ENCODE data around the gene ARHGEF10L. TPM values are rescaled to one million over a fixed set of nuclear protein-coding genes. Genes with fewer than 3 reads are reported as not detected.

Gene ARHGEF10L
- total RNA-seq, 3 donors from 2014 or later (not counting 1 experiment from before 2014, with no cell fraction given): 0.70 to 1.7 (median 0.94) TPM

- Histone ChIP-seq H3K27ac (ENCODE audit: low read length) (no peak overlapping the region), H3K36me3 (ENCODE audit: control insufficient read depth, insufficient read depth, low read length) (no peaks in the 10 kb centered on the region), H3K27me3 (ENCODE audit: control insufficient read depth, insufficient read depth, low read length) (no peaks in the 10 kb centered on the region), H3K9me3 (ENCODE audit: control insufficient read depth, insufficient read depth, low read length) (no peaks in the 10 kb centered on the region), H3K4me1 (ENCODE audit: control insufficient read depth, insufficient read depth, low read length) (no peaks in the 10 kb centered on the region), H3K4me3 (ENCODE audit: low read length) (no peak overlapping the region)
- no peak for ATAC-seq
- no peak for TF ChIP-seq CTCF (IDR thresholded peaks at IDR 0.05)
- intact Hi-C loops (cut with micrococcal nuclease): no loop called here
- Mint-ChIP-seq H3K9me3 (no peaks in the 10 kb centered on the region), H3K4me3 (no peak overlapping the region), H3K27me3 (ENCODE audit: low read depth in 2 of 2) (no peaks in the 10 kb centered on the region), H3K27ac (no peak overlapping the region), H3K36me3 (no peaks in the 10 kb centered on the region), H3K4me1 (no peaks in the 10 kb centered on the region)
- WGBS (ENCODE audit: insufficient coverage): 52% methylated on average over 10 of the region's 11 CpGs
- no peak for DNase-seq
Measured at GRCh38 chr1:17582124-17582774, 42.8 kb downstream of the ARHGEF10L start.

GRCh38 chr1:17584539-17584938 lies 45.0 kb downstream of the ARHGEF10L start:
- intact Hi-C loops (cut with micrococcal nuclease): no loop called here
- WGBS (ENCODE audit: insufficient coverage): 90% methylated on average over 7 of the region's 10 CpGs
- Mint-ChIP-seq H3K4me3 (no peak overlapping the region), H3K27me3 (ENCODE audit: low read depth in 2 of 2) (no peaks in the 10 kb centered on the region), H3K27ac (no peak overlapping the region), H3K36me3 (no peaks in the 10 kb centered on the region), H3K9me3 (no peaks in the 10 kb centered on the region), H3K4me1 (no peaks in the 10 kb centered on the region)
- H3K27ac ChIP-seq (ENCODE audit: low read length): no peak overlapping the region
- H3K4me3 ChIP-seq (ENCODE audit: low read length): no peak overlapping the region
- no peaks in the 10 kb centered on the region for H3K4me1 ChIP-seq (ENCODE audit: control insufficient read depth, insufficient read depth, low read length)
- no peaks in the 10 kb centered on the region for H3K36me3 ChIP-seq (ENCODE audit: control insufficient read depth, insufficient read depth, low read length)
- no peaks in the 10 kb centered on the region for H3K9me3 ChIP-seq (ENCODE audit: control insufficient read depth, insufficient read depth, low read length)
- DNase-seq (no peak), ATAC-seq (no peak)
- H3K27me3 ChIP-seq (ENCODE audit: control insufficient read depth, insufficient read depth, low read length): no peaks in the 10 kb centered on the region
- TF ChIP-seq CTCF (IDR thresholded peaks at IDR 0.05): no peak

GRCh38 chr1:17585266-17585987 lies 45.9 kb downstream of the ARHGEF10L start:
- DNase-seq (no peak), ATAC-seq (no peak)
- no peaks in the 10 kb centered on the region for H3K4me1 Mint-ChIP-seq
- no peaks in the 10 kb centered on the region for H3K36me3 Mint-ChIP-seq
- Histone ChIP-seq H3K27ac (ENCODE audit: low read length) (no peak overlapping the region), H3K9me3 (ENCODE audit: control insufficient read depth, insufficient read depth, low read length) (no peaks in the 10 kb centered on the region), H3K4me1 (ENCODE audit: control insufficient read depth, insufficient read depth, low read length) (no peaks in the 10 kb centered on the region), H3K36me3 (ENCODE audit: control insufficient read depth, insufficient read depth, low read length) (no peaks in the 10 kb centered on the region), H3K27me3 (ENCODE audit: control insufficient read depth, insufficient read depth, low read length) (no peaks in the 10 kb centered on the region), H3K4me3 (ENCODE audit: low read length) (no peak overlapping the region)
- no peaks in the 10 kb centered on the region for H3K9me3 Mint-ChIP-seq
- H3K27me3 Mint-ChIP-seq (ENCODE audit: low read depth in 2 of 2): no peaks in the 10 kb centered on the region
- intact Hi-C loops (cut with micrococcal nuclease): no loop called here
- no peak overlapping the region for H3K27ac Mint-ChIP-seq
- TF ChIP-seq CTCF (IDR thresholded peaks at IDR 0.05): no peak
- no peak overlapping the region for H3K4me3 Mint-ChIP-seq
- WGBS (ENCODE audit: insufficient coverage): 77% methylated on average over 7 of the region's 9 CpGs
